HG03457 (cell line): ENCODE data around the gene GPR55.

ENCODE experiments used
- ATAC-seq: cut with Tn5 transposase; IDR thresholded peaks from one replicate; pipeline ENCODE4 v1.9.1; 2021; ENCODE audit warnings: moderate number of reproducible peaks; ENCODE audit not compliant: unreplicated experiment

The GPR55 gene

GRCh38 chr2:230935130-230935430 is 10.0 kb upstream of the GPR55 start:
- no peak for ATAC-seq

GRCh38 chr2:230934231-230935129 is 9.4 kb upstream of the GPR55 start:
- no peak for ATAC-seq

- no peak for ATAC-seq
These were observed 8.6 kb upstream of the GPR55 start for GRCh38 chr2:230933521-230934180.

- no peak for ATAC-seq
These were observed 7.8 kb upstream of the GPR55 start for GRCh38 chr2:230932556-230933511.

- ATAC-seq = no peak
These were observed 6.7 kb upstream of the GPR55 start for GRCh38 chr2:230931556-230932231.

- ATAC-seq = no peak
These were observed 6.0 kb upstream of the GPR55 start for GRCh38 chr2:230930928-230931555.

- ATAC-seq = no peak
These were observed 5.2 kb upstream of the GPR55 start for GRCh38 chr2:230930149-230930780.

GRCh38 chr2:230929381-230930148 is 4.5 kb upstream of the GPR55 start:
- ATAC-seq = no peak

GRCh38 chr2:230928701-230929380 is 3.8 kb upstream of the GPR55 start:
- ATAC-seq = no peak

- ATAC-seq = no peak
These were observed 2.8 kb upstream of the GPR55 start for GRCh38 chr2:230927711-230928341.

- ATAC-seq = no peak
These were observed 1.1 kb upstream of the GPR55 start for GRCh38 chr2:230925879-230926765.

GRCh38 chr2:230925443-230925878 is 419 bp upstream of the GPR55 start:
- ATAC-seq = no peak

- no peak for ATAC-seq
These were observed 961 bp downstream of the GPR55 start for GRCh38 chr2:230924092-230924469.

- ATAC-seq = no peak
These were observed 1.9 kb downstream of the GPR55 start for GRCh38 chr2:230922951-230923717.

- ATAC-seq = no peak
These were observed 3.0 kb downstream of the GPR55 start for GRCh38 chr2:230921806-230922595.
